CD4-positive, alpha-beta T cell treated with Interleukin-15 for 1 hour (primary cell): Measurements from ENCODE around the gene TBX21.

Source experiments
- DNase-seq: peaks from one replicate; pipeline ENCODE4 v3.0.0-alpha.2; 2020

TBX21 gene, protein sequence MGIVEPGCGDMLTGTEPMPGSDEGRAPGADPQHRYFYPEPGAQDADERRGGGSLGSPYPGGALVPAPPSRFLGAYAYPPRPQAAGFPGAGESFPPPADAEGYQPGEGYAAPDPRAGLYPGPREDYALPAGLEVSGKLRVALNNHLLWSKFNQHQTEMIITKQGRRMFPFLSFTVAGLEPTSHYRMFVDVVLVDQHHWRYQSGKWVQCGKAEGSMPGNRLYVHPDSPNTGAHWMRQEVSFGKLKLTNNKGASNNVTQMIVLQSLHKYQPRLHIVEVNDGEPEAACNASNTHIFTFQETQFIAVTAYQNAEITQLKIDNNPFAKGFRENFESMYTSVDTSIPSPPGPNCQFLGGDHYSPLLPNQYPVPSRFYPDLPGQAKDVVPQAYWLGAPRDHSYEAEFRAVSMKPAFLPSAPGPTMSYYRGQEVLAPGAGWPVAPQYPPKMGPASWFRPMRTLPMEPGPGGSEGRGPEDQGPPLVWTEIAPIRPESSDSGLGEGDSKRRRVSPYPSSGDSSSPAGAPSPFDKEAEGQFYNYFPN

DNA sequence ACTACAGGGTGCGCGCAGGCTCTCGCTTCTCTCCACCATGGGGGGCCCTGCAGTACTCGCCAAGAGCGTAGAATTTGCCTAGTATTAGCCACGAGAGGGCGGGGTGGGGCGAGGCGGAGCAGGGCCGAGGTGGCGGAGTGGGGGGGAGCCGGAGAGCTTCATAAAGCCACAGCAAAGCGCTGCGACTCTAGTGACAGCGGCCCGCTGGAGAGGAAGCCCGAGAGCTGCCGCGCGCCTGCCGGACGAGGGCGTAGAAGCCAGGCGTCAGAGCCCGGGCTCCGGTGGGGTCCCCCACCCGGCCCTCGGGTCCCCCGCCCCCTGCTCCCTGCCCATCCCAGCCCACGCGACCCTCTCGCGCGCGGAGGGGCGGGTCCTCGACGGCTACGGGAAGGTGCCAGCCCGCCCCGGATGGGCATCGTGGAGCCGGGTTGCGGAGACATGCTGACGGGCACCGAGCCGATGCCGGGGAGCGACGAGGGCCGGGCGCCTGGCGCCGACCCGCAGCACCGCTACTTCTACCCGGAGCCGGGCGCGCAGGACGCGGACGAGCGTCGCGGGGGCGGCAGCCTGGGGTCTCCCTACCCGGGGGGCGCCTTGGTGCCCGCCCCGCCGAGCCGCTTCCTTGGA lies at the start of gene TBX21:
TSS of gene TBX21 (plus strand) at position 190 of the 627 bp plus-strand sequence. CDS start at position 409, 219 bp downstream.
- peak; percentile 92 for DNase-seq

DNA sequence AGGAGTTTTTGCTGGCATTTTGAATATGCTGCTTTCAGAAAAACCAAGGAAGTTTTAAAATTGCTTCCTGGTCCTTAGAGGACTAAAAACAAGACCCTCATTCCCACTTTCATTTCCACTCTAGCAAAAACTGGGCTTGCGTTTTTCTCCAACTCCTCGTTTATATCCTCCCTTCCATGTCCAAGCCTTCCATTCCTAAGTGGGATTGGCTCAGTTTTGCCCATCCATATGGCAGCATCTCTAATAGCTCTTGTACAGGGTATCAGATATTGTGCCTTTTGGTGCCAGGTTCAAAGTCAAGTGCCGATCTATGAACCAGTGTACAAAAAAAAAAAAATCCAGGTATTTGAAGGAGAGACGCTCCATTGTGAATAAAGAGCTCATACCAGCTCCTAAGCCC lies 49.0 kb upstream of the TBX21 start:
- no peak for DNase-seq

DNA sequence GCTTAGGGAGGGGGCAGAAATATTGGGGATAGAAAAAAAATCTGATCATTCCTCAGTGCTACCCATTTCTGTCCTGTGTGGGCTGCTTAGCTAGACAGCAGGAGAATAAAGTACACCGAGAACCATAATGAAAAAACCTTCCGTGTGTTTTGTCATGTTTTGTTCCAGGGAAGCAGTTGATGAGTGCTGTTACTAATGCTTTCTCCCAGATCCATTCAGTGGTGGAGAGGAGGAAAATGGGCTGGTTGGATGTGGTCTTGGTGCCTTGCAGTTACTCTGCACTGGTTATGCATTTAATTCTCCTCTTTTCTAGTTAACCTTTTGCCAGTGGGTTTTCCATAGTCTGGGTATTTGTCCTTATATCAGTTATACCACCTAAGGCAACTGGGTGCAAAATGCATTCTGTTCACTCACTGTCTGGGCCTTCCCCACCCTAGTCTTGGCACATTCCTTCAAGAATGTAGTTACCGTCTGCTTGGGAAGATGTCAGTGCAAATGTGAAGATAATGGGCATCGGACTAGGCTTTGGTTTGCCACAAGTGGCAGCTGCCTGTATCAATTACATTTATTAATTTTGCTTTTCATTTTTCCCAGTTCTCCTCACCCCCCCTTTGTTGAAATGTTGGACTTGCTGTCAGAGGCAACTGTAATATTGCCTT lies 48.4 kb upstream of the TBX21 start:
- DNase-seq = no peak

DNA sequence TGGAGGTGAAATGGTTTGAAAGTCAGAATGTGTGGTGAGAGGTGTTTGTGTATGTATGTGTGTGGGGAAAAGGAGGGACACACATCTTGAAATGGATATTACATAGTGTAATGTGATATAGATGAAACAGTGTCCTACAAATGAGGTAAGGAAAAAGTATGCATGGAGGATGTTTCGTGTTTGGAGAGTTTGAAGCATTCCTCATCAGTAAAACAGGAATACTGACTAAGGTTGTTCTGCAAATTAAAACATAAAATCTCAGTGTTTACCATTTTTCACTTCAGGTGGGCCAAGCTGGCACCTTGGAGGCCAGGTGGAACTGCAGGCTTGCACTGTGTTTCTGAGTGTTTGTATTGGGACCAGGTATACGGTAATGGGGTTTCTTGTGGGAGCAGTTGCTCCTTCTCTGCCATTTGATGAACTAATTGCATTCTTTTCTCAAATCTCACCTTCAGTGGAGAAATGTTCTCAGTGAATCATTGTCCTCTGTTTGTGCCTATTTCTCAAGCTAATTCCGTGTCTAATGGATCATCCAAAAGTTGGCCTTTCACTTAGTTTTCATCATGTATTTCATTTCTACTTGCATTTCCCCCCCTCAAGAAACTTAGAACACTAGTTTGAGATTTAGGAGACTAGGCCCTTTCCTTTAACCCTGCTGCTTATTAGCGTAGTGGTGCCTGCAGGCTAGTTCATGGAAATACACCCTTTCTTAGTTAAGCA lies 47.3 kb upstream of the TBX21 start:
- no peak for DNase-seq

DNA sequence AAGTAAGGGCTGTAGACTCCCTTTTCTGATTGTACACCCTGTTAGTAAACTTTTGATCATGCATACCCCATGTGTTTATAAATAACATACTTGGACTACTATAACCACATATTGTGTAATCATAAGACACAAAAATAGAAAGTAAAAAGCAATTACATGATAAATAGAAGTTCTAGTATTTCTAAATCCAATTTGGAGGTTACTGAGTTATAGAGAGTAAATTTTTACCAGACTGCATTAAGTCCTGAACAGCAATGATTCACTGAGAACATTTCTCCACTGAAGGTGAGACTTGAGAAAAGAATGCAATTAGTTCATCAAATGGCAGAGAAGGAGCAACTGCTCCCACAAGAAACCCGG lies 46.8 kb upstream of the TBX21 start:
- no peak for DNase-seq

DNA sequence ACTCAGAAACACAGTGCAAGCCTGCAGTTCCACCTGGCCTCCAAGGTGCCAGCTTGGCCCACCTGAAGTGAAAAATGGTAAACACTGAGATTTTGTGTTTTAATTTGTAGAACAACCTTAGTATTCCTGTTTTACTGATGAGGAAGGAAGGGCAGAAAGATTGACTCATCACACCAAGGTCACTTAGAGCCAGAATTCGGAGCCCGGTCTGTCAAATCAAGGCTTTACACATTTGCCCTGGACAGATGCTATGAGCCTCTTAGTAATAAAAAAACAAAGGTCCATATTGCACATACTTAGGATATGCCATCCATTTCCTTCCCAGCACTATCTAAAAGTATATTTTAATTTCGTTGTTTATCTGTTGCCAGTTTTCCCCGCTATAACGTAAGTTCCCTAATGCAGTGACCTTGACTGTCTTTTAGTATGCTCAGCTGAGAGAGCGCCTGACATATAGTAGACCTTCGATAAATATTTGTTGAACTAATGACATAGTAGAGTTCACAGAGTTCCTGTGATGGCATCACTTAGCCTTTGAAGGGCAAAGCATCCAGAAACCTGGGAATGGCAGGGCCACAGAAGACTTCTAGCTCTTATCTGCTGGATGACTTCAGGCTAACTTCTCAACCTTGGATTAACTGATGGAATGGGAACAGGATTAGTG lies 46.2 kb upstream of the TBX21 start:
- no peak for DNase-seq

DNA sequence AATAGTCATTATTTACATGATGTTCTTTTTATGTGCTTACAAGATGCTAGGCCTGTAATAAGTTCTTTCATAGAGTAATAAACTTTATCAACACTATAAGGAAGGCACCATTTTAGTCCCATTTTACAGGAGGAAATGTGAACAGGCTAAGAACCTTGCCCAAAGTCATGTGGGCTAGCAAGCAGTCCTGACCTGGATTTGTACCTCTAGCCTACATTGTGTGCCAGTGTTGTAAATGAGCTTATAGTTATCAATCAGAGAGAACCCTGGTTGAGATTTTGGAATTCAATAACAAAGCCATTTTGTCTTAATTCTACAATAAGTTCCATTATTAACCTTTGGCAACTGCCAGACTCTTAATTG lies 45.7 kb upstream of the TBX21 start:
- DNase-seq = no peak

DNA sequence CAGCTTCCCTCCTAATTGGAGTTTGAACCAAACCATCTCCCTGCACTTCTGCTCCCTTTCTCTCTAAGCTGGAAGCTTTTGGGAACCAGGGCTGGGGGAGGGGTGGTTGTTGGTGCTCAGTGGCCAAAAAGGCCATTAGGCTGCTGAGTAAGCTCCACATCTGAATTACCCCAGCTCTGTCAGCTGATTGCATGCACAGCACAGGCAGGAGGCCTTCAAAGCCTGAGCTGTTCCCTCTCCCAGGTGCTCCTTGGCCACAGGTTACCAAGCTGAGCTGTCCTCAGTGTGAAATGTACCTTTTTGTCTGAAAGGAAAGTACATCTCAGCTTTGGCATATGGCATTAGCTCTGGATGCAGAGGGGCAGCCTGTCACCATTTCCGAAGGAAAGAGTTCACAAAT lies 45.3 kb upstream of the TBX21 start:
- no peak for DNase-seq

DNA sequence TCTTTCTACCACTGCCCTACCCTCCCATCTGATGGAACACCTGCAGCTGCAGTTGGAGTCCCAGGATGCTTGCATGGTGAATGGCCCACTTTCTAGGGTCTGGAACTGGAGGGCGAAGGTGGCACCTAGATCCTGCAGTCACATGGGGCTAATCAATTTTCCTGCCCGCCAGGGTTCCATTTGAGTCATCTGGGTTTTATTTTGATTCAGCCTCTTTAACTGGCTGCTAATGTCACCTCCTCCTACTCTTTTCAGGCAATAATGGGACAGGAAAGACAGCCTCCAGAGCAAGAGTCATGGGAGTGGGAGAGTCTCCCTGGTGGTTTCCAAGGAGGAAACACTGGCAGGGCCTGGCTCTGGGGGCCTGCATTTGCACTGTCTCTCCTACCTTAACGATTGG lies 42.9 kb upstream of the TBX21 start:
- DNase-seq = no peak

DNA sequence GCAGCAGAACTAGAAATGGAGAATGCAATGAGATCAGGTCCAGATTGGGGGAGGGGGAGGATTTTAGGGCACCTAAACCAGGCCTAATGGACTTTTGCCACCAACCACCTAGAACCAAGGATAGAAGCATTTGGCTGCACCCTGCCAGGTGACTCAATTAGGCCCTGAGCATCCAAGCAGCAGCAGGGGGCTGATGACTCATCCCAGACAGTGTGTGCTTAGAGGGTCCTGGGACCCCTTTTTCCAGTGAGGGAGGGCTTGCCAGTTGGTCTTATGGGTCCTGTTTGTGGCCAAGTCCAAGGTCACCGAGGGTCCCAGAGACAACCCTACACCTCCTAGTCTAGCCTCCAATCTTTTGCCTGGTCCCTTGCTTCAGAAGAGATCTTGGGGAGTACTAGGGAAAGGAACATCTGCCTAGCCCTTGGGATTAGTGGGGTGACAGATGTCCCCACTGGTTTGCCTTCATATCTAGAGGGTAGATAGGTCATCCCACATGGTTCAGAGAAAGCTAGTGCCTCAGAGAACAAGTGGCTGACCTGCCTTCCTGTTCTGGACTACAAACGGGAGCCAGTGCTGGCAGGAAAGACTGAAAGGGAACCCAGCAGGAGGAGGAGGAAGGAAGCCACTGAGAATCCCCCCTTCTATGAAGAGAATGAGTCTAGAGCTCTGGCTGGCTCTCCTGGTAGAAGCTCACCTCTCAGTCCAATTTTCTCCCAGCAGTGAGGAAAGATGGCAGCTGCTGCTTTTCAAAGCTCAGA lies 40.7 kb upstream of the TBX21 start:
- DNase-seq = no peak

DNA sequence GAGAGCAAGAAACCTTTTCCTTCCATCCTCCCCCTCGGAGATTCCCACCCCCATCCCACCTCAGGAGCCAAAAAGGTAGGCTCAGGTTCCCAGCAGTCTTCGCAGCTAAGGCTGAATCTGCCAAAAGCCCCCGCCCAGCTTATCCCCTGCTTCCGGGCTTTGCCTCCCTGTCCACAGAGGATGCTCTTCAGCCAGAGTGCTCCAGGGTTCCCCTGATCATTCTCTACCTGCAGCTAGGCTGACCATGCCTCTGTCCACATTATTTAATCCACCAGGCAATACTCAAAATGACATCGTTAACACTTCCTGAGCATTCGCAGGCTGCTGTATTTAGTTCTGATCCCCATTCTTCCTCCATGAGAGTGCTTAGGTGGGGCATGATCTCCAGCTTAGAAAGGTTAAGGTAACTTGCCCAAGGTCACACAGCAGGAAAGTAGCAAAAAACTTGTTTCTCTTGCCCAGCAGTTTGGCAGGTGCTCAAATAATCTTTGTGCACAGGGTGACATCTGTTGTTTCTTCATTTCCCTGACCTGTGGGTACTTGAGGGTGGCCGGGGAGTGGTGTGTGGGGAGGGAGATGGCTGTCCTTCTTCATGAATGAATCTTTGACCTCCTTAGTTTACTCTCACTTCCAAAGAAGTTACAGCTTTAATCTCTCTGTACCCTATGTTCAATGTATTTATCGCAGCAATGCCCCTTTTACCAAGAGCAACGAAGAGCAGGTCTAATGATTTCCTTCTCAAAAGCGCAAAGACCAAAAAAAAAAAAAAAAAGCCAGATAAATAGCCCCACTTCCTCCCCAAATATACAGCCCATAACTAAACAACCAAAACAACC lies 39.9 kb upstream of the TBX21 start:
- no peak for DNase-seq

DNA sequence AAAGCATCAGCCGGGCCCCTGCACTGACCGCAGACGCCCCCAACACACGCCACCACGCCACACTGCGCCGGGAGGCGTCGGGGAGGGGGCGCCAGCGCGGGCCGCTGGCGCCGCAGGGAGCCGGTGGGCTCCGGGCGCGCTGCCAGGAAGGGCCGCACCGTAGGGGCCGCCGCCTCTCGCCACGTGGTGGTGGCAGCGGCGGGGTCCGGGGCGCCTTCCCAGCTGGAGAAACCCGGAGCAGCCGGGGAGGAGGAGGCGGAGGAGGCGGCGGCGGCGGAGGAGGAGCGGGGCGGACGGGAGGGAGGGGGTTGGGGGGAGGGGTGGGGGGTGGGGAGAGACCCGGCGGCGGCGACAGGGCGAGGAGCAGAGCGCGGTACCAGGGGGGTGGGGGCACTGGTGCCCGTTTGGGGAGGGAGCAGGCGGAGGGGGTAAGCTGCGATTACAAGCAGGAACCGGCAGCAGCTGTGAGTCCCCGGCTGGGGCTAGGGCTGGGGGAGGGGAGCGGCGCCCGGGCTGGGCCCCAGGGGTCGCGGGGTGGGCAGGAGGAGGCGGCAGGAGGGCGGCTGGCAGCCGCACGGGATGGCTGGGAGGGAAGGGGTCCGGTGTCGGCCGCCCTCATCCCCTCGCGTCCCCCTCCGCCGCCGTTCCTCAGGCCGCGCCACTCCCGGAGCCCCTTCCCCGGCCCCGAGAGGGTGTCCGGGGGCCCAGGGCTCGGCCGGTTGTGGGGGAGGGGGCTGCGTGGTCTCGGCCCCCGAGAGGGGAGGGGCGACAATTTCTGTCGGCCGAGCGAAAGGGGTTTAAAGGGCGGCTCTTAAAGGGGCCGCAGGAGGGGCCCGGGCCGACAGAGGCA lies 39.1 kb upstream of the TBX21 start, which contains the start of gene TBKBP1:
TSS of gene TBKBP1 (plus strand) at position 431 of the 850 bp plus-strand sequence. CDS start 1,952 bp downstream, outside the sequence.
- DNase-seq = peak; percentile 67

DNA sequence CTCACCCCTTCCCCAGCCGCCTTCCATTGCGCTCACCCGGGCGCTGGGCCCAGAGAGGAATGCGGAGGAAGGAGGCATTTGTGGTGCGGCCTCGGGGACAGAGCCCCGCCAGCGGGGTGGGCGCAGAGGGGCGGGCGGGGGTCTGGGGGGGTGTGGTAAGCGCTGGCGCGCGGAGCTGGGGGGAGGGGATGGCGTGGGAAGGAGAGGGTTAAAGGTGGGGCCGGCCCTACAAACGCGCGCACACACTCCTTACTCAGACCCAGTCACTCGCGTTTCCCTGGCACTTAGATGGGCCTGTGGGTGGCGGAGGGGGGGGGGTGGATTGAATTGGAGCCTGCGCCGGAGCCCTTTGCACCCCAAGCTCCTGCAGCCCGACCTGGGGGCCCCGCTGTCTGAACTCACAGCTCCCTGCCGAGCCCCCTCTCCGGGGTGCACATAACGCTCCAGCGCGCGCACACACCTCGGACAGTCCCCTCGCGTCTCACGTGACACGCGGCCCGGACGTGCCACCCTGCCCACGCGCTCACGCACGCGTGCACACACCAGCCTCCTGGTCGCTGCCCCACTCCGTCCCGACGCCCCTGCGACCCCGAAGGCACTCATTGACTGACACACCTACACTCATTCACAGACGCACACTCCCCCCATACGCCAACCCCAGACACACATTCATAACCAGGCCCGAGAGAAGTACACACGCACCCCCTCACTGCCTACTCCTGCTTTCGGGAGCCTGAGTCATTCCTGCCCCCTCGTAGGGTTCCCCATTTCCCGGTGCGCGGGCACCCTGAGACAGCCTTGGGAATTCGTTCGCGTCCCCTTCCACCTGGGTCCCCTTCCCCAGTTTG lies 38.2 kb upstream of the TBX21 start:
- DNase-seq = peak; percentile 36

DNA sequence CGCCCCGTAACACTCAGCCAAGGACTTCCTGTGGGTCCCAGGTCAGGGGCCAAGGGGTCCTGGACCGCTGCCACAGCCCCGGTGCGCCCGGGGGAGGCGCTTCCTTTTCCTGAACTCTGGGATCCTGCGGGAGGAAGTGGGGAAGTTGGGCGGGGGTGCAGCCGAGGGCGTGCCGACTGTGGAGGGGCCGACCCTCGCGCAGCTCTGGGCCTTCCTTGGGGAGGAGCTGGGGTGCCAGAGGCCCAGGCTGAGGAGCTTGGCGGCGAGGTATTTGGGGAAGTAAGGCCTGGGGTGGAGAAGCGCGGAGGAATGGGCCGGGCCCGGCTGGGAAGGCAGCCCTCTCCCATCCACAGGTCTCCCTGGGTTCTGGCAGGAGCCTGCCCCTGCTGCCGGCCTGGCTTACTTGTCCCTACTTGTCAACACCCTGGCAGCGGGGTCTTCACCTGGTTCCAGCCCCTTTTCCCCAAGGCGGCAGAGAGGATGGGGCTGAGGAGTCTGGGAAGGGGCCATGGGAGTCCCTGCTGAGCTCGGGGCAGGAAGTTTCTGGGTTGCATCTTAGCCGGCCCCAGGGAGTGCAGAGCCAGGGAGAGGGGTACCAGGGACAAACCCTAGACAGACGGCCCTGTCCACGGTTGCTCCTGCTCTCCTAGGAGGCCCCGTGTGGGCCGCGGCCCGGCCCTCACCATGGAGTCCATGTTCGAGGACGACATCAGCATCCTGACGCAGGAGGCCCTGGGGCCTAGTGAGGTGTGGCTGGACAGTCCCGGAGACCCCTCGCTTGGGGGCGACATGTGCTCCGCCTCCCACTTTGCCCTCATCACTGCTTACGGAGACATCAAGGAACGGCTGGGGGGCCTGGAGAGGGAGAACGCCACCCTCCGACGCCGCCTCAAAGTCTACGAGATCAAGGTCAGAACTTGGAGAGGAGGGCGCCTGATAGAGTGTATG lies 37.3 kb upstream of the TBX21 start:
- DNase-seq = no peak

DNA sequence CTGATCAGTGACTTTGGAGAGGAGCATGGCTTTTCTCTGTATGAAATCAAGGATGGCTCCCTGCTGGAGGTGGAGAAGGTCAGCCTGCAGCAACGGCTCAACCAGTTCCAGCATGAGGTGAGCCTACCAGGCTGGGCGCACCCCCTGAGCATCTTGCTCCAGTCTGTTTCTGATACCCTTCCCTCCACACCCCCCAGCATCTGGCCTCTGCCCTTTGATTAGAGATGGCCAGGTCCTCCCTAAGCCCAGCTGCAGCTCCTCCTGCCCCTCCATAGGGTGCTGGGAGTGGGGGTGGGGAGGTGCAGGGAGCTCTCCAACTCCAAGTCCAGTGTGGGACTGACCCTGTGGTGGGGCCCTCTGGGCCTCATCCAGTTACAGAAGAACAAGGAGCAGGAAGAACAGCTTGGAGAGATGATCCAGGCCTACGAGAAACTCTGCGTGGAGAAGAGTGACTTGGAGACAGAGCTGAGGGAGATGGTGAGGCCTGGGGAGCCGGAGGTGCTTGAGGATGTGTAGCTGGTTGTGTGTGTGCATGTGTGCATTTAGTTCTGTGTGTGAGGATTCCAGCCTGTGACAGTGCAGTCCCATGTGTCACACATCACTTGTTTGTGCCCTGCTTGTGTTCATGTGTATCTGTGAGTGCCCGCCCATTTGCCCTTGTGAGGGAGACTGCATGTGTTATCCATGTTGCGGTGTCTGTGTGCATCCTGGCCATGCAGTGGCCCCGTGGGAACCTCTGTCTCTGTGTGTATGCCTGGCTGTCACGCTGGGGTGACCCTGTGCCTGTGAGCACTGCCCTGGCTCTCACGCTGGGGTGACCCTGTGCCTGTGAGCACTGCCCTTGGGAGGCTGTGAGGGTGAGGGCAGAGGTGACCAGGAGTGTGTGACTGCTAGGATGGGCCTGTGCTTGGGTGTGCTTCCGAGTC lies 36.1 kb upstream of the TBX21 start:
- no peak for DNase-seq

DNA sequence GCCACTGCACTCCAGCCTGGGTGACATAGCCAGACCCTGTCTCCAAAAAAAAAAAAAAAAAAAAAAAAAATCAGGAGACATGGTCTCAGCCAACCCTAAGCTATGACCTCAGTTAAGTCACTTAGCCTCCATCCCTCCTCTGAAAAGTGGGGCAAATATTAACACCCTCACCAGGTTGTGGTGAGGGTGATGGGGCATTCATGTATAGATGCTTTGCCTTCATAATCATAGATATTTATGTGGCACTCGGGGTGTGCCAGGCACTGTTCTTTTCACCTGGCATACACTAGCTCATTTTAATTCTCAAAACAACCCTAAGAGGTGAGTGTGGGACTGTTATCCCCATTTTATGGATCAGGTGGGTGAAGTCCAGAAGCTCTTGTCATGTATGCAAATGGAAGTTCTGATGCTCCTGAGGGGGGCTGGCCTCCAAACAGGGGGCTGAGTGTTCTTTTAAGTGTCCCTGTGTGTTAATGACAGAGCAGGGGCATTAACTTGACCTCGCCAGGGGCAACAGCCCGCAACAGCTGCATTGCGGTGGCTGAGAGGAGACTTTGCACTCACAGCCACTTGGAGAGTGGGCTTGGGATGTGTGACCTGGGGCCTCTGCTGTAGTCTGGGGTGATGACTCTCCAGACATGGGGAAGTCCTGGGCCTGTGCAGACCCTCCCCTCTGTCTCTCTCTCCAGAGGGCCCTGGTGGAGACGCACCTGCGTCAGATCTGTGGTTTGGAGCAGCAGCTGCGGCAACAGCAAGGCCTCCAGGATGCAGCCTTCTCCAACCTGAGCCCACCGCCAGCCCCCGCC lies 34.9 kb upstream of the TBX21 start:
- no peak for DNase-seq
